ENCODE measurements around the gene SLC15A2. TPM values are rescaled to one million over a fixed set of nuclear protein-coding genes. Genes with fewer than 3 reads are reported as not detected.

Gene SLC15A2
- total RNA-seq, 1 donor from 2014 or later: under 0.01 TPM

DNA sequence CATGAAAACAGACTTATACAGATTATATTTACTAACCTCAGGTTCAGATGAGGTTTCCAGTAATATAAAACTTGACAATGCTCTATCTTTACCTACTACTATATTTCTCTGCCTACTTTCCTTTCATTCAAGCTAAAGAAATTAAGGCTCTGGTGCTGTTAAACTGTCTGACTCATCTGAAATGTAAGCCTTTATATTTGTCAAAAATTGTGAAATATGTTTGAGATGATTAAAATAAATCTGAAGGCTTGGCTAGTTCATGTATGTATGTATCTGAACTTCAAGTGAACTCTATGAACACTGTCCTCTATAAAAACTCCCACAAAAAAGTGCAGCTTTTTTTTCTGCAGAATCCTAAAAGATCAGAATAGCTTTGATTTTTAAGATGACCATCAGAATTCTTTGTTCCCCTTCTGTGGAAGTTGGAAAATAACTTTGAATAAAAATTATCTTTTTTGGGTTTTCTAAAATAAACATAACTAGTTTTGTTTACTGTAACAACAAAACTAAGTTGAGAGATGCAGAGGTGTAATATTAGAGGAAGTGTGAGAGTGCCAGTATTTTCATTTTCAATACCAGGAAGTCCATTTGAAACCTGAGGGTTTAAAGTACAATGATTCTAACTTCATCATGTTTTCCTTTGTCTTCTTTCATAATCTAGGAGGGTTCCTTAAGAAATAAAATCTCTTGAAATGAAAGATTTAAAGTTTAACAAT is 85.7 kb downstream of the SLC15A2 start:
- DNase-seq (ENCODE audit: low read depth in 2 of 2): no peak

DNA sequence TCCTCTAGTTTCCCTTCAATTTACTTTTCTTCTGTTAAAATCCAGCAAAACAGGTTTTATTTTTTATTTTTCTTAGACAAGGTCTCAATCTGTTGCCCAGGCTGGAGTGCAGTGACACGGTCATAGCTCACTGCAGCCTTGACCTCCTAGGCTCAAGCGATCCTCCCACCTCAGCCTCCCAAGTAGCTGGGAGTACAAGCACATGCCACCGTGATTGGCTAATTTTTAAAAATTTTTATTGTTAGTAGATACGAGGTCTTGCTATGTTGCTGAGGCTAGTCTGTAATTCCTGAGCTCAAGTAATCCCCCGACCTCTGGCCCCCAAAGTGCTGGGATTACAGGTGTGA is 86.2 kb downstream of the SLC15A2 start:
- no peak for DNase-seq (ENCODE audit: low read depth in 2 of 2)

DNA sequence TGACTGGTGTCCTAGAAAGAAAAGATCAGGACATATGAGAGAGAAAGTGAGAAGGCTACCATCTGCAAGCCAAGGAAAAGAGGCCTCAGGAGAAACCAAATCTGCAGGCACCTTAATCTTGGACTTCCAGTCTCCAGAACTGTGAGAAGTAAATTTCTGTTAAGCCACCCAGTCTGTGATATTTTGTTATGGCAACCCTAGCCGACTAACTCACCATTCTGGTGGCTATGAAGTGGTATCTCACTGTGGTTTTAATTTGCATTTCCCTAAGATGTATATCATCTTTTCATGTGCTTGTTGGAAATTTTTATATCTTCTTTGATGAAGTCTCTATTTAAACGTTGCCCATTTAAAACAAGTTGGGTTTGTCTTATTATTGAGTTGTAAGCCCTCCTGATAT is 87.3 kb downstream of the SLC15A2 start:
- no peak for DNase-seq (ENCODE audit: low read depth in 2 of 2)

DNA sequence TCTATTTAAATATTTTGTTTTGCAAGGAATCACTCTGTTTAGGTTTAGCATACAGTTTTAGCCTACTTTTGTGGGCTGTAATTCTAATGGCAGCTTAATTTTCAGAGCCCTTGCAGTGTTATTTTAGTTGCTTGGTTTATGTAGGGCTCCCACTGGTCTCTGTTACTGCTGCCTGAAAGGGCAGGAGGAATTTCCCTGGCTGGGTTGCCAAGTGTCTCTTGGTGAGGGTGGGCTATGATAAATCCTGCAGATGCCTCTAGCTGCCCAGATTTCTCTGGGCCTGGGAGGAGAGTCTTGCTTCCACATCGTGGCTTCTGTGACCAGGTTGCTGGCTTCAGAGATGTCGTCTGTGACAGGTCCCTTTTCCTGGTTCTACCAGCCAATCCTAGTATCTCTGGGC is 91.6 kb downstream of the SLC15A2 start:
- DNase-seq (ENCODE audit: low read depth in 2 of 2): no peak

DNA sequence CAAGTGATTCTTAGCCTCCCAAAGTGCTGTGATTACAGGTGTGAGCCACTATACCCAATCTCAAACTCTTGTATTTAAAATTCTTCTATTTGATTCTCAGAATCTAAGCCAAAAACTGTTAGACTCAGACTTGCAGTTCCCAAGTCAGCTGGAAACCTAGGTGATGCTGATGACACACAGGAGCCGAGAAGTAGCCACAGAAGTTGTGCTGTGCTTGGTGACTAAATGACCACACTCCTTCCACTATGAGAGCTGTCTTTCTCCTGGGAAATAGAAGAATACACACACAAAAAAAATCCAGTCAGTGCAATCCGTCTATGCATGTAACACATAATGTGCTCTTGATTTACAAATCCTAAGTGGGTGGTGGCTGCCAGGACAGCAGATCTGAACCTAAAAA is 93.9 kb downstream of the SLC15A2 start:
- no peak for DNase-seq (ENCODE audit: low read depth in 2 of 2)

DNA sequence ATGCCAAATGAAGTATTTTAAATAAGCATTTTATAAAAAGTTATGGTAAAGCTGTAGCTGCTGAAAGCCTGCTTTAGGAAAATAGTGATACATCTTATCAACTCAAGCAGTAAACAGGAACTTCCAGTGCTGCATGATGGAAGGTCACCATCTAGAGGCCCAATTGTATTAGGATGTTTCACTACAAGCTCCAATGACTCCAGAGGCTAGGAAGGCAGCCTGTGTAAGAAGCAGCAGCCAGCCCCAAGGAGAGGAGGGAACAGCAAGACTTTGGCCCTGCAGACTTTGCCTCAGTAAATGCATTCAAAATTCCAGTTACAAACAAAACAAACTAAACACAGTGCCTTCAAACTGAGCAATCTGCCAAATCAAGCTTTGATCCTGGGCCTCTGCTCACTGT is 95.7 kb downstream of the SLC15A2 start:
- DNase-seq (ENCODE audit: low read depth in 2 of 2): no peak

DNA sequence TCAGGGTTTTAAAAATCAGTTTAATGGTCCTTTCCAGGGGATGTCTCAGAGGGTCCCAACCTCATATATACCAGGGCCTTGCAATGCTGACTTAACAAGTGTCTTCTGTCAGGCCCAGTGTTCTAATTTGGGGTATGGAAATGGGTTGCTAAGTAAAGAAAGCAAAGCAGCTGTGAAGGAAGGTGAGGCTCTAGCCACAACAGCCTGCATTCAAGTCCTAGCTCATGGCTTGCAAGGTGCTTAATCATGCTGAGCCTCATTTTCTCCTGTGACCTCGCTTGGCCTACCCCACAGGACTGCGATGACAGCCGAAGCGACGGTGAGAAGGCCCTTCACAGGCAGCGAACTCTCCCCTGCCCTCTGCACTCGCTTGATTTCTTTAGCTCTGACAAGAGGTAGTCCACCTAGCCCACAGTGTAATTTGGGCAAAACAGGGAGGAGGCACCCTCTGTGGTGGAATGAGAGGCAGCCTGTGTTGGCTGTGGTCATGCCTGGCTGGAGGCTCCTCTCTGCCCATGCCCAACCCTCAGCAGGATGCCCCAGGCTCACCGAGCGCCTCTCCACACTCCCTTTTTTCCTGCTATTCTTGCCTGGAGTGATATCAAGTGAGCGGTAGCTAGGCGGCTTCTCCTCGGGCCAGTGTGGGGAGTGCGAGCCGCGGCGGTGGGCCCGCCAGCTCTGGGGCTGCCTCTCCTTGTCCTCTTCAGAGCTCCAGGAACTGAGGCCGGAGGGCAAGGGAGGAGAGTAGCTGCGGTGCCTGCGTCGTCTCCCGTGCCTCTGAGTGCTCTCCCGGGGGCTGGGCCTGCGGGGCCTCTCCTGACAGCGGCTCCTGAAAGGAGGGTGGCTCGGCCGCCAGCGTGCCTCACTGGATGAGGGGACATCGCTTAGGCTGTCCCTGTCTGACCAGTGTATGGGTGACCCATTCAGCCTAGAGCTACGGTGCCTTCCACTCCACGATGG is 98.7 kb downstream of the SLC15A2 start:
- DNase-seq (ENCODE audit: low read depth in 2 of 2): no peak

Other genes starting within 250 kb of the SLC15A2 start
- gene HCLS1, start 233.5 kb upstream of the SLC15A2 start, total RNA-seq: 17.3 and 19.8 TPM in 2 replicates
- gene GOLGB1, start 144.7 kb upstream of the SLC15A2 start, total RNA-seq: 28.0 and 28.2 TPM in 2 replicates
- gene IQCB1, start 59.3 kb upstream of the SLC15A2 start, total RNA-seq: 5.9 and 7.0 TPM in 2 replicates
- gene EAF2, start 59.2 kb upstream of the SLC15A2 start, total RNA-seq: 0.51 TPM in 2 replicates
- not detected in 2 replicates for gene ILDR1, start 127.8 kb downstream of the SLC15A2 start, total RNA-seq
- not detected in 2 replicates for gene CD86, start 161.0 kb downstream of the SLC15A2 start, total RNA-seq

All from dermis microvascular lymphatic vessel endothelial cell (primary cell).